T-helper 17 cell (primary cell): Measurements from ENCODE around the gene CDK14. TPM values are rescaled to one million over a fixed set of nuclear protein-coding genes. Genes with fewer than 3 reads are reported as not detected.

ENCODE experiments used
- ATAC-seq: fragments of 150-1000 bp; cut with Tn5 transposase; 2 replicates; pipeline ENCODE4 v1.10.0; 2021; ENCODE audit warnings: mild to moderate bottlenecking, moderate library complexity
- DNase-seq, 3 donors: peaks; one replicate each; pipeline versions ENCODE4 v3.0.0 to v3.0.0-alpha.2; 2020 to 2021
- H3K9me3 ChIP-seq: one replicate; pipeline ENCODE4 v1.7.0; 2013; ENCODE audit warnings: low read length, mild to moderate bottlenecking; ENCODE audit not compliant: control insufficient read depth, poor library complexity, severe bottlenecking
- H3K27ac Mint-ChIP-seq: one replicate; pipeline ENCODE4 v1.8.0; 2022; ENCODE audit warnings: mild to moderate bottlenecking, moderate library complexity, mixed read lengths
- H3K27me3 Mint-ChIP-seq: one replicate; pipeline ENCODE4 v1.8.0; 2022; ENCODE audit warnings: mixed read lengths
- H3K36me3 Mint-ChIP-seq: one replicate; pipeline ENCODE4 v1.8.0; 2022; ENCODE audit warnings: low read depth, mixed read lengths
- H3K4me1 Mint-ChIP-seq: one replicate; pipeline ENCODE4 v1.8.0; 2022; ENCODE audit warnings: mild to moderate bottlenecking, mixed read lengths
- H3K4me3 Mint-ChIP-seq: one replicate; pipeline ENCODE4 v1.8.0; 2022; ENCODE audit warnings: mild to moderate bottlenecking, moderate library complexity, mixed read lengths
- total RNA-seq, 4 donors: library from RNA in 2 of 4; stranded (reverse) in 2 of 4; gene quantifications; one replicate each; pipeline ENCODE4 v1.2.3 and lab custom pipeline; 2022 to 2026

CDK14 gene
- total RNA-seq, 2 donors from 2014 or later: 1.7 to 4.6 TPM

- H3K4me3 Mint-ChIP-seq: no peak overlapping the region
- H3K9me3 ChIP-seq: no peaks in the 10 kb centered on the region
- no peak overlapping the region for H3K27ac Mint-ChIP-seq
- no peaks in the 10 kb centered on the region for H3K36me3 Mint-ChIP-seq
- H3K4me1 Mint-ChIP-seq: no peaks in the 10 kb centered on the region
- DNase-seq (no peak), ATAC-seq (no peak)
- no peaks in the 10 kb centered on the region for H3K27me3 Mint-ChIP-seq
Measured at GRCh38 chr7:90933984-90934383, 337.9 kb downstream of the CDK14 start.

GRCh38 chr7:90938371-90938770 lies 342.2 kb downstream of the CDK14 start:
- no peak overlapping the region for H3K4me3 Mint-ChIP-seq
- DNase-seq: no peak
- H3K9me3 ChIP-seq: no peaks in the 10 kb centered on the region
- no peak overlapping the region for H3K27ac Mint-ChIP-seq
- H3K36me3 Mint-ChIP-seq: no peaks in the 10 kb centered on the region
- no peaks in the 10 kb centered on the region for H3K27me3 Mint-ChIP-seq
- no peak for ATAC-seq
- H3K4me1 Mint-ChIP-seq: no peaks in the 10 kb centered on the region

GRCh38 chr7:90939666-90940065 lies 343.5 kb downstream of the CDK14 start:
- H3K4me3 Mint-ChIP-seq: no peak overlapping the region
- no peak overlapping the region for H3K27ac Mint-ChIP-seq
- DNase-seq (no peak), ATAC-seq (no peak)
- no peaks in the 10 kb centered on the region for H3K4me1 Mint-ChIP-seq
- no peaks in the 10 kb centered on the region for H3K36me3 Mint-ChIP-seq
- H3K9me3 ChIP-seq: no peaks in the 10 kb centered on the region
- H3K27me3 Mint-ChIP-seq: no peaks in the 10 kb centered on the region

GRCh38 chr7:90944021-90944420 lies 347.9 kb downstream of the CDK14 start:
- DNase-seq (no peak), ATAC-seq (no peak)
- H3K4me1 Mint-ChIP-seq: no peaks in the 10 kb centered on the region
- no peak overlapping the region for H3K4me3 Mint-ChIP-seq
- H3K36me3 Mint-ChIP-seq: no peaks in the 10 kb centered on the region
- no peaks in the 10 kb centered on the region for H3K27me3 Mint-ChIP-seq
- no peaks in the 10 kb centered on the region for H3K9me3 ChIP-seq
- no peak overlapping the region for H3K27ac Mint-ChIP-seq

GRCh38 chr7:90945104-90945787 lies 349.1 kb downstream of the CDK14 start:
- DNase-seq: no peak
- Mint-ChIP-seq H3K36me3 (no peaks in the 10 kb centered on the region), H3K4me1 (no peaks in the 10 kb centered on the region), H3K27ac (no peak overlapping the region), H3K27me3 (no peaks in the 10 kb centered on the region), H3K4me3 (no peak overlapping the region)
- no peak for ATAC-seq
- no peaks in the 10 kb centered on the region for H3K9me3 ChIP-seq

- H3K9me3 ChIP-seq: no peaks in the 10 kb centered on the region
- ATAC-seq (no peak), DNase-seq (no peak)
- Mint-ChIP-seq H3K36me3 (no peaks in the 10 kb centered on the region), H3K4me3 (no peak overlapping the region), H3K27me3 (no peaks in the 10 kb centered on the region), H3K4me1 (no peaks in the 10 kb centered on the region), H3K27ac (no peak overlapping the region)
Measured at GRCh38 chr7:90946730-90947501, 350.8 kb downstream of the CDK14 start.

DNA sequence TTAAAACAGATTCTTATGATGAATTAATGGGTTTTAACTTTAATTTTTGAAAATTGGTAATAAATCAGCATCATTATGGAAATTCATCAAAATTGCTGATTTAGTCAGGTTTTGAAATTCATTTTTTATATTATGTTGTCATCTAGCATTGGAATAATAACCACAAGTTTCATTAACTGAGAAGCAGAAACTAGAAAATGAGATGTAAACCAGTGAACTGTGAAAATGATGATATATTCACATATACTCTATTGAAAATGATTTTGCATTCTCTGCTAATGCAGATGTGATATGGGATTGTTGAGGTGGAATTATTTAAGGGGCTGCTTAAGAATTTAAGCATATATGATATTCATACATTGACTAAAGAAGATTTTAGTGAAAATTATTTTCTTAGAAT lies 352.0 kb downstream of the CDK14 start:
- DNase-seq (no peak), ATAC-seq (no peak)
- no peak overlapping the region for H3K27ac Mint-ChIP-seq
- no peaks in the 10 kb centered on the region for H3K9me3 ChIP-seq
- H3K4me3 Mint-ChIP-seq: no peak overlapping the region
- no peaks in the 10 kb centered on the region for H3K4me1 Mint-ChIP-seq
- H3K36me3 Mint-ChIP-seq: no peaks in the 10 kb centered on the region
- H3K27me3 Mint-ChIP-seq: no peaks in the 10 kb centered on the region

- H3K9me3 ChIP-seq: no peaks in the 10 kb centered on the region
- H3K4me3 Mint-ChIP-seq: no peak overlapping the region
- no peaks in the 10 kb centered on the region for H3K36me3 Mint-ChIP-seq
- no peaks in the 10 kb centered on the region for H3K27me3 Mint-ChIP-seq
- ATAC-seq (no peak), DNase-seq (no peak)
- H3K27ac Mint-ChIP-seq: no peak overlapping the region
- no peaks in the 10 kb centered on the region for H3K4me1 Mint-ChIP-seq
Measured at GRCh38 chr7:90951229-90951628, 355.1 kb downstream of the CDK14 start.

DNA sequence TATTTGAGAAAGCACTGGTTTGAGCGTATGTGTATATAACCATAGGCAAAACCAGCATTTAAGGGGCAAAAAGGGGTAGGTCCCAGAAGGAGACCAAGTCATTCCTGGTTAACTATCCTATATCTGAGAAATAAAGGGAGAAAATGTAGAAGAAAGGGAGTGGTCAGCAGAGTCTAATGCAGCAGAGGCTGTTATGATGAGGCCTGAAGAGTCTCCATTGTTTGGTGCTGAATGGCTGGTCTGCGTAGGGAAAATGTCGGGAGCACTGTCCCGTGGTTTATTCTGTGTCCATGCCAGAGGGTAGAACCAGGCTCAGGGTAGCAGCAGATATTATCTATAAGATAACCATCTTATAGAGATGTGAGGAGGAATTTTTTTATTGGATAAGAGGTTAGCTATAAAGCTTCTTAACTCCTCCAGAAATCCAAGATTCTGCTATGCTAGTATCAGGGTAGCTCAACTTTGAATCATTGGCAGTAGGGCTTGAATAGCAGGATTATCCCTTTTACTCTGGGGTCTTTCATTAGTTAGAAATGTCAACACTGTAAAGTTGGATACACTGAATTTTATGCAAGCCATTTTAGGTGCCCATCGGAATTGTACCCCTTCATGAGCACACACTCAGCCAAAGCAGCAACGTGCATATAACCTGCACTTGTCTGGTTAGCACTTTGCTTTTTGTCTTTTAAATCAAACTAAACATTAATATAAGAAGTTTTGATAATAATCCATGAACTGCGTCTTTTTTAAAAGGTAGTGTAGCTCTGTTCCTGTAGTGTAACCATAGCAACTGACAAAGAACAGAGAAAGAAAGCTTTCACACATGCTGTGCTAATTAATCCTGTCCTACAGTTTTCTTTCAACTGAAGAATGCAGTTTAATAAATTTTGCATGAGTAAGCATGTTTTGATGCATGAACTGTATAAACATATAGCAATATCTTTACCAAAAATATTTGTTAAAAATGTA lies 356.1 kb downstream of the CDK14 start:
- no peak for DNase-seq
- Mint-ChIP-seq H3K27me3 (no peaks in the 10 kb centered on the region), H3K4me3 (no peak overlapping the region), H3K4me1 (no peaks in the 10 kb centered on the region), H3K27ac (no peak overlapping the region), H3K36me3 (no peaks in the 10 kb centered on the region)
- H3K9me3 ChIP-seq: no peaks in the 10 kb centered on the region
- ATAC-seq: no peak

DNA sequence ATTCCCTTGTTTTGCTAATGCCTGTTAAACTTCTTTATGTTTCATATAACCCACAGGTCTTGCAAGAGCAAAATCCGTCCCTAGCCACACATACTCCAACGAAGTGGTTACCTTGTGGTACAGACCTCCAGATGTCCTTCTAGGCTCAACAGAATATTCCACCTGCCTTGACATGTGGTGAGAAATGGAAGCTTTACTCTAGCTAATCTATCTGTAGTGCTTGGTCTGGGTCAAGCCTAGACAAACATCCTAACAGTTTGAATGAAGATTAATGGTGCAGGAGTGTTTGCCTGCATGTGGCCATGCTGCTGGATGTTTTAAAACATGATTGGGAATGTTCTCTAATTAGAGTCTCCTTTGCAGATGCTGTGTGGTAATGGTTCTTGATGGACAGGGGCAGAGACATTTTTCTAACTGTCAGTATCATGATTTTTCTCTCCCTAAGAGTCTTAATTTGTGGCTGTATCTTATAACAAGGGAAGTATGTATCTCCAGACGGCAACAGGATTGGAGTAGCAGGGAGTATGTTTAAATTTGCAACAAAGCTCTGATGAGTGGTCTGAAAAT lies 359.6 kb downstream of the CDK14 start:
- DNase-seq (no peak), ATAC-seq (no peak)
- Mint-ChIP-seq H3K36me3 (no peaks in the 10 kb centered on the region), H3K4me1 (no peaks in the 10 kb centered on the region), H3K27ac (no peak overlapping the region), H3K4me3 (no peak overlapping the region), H3K27me3 (no peaks in the 10 kb centered on the region)
- H3K9me3 ChIP-seq: no peaks in the 10 kb centered on the region

GRCh38 chr7:90957883-90958282 lies 361.8 kb downstream of the CDK14 start:
- DNase-seq (no peak), ATAC-seq (no peak)
- Mint-ChIP-seq H3K27ac (no peak overlapping the region), H3K4me3 (no peak overlapping the region), H3K4me1 (no peaks in the 10 kb centered on the region), H3K36me3 (no peaks in the 10 kb centered on the region), H3K27me3 (no peaks in the 10 kb centered on the region)
- H3K9me3 ChIP-seq: no peaks in the 10 kb centered on the region

GRCh38 chr7:90958647-90959046 lies 362.5 kb downstream of the CDK14 start:
- H3K36me3 Mint-ChIP-seq: no peaks in the 10 kb centered on the region
- ATAC-seq (no peak), DNase-seq (no peak)
- H3K27ac Mint-ChIP-seq: no peak overlapping the region
- H3K4me3 Mint-ChIP-seq: no peak overlapping the region
- H3K27me3 Mint-ChIP-seq: no peaks in the 10 kb centered on the region
- H3K9me3 ChIP-seq: no peaks in the 10 kb centered on the region
- no peaks in the 10 kb centered on the region for H3K4me1 Mint-ChIP-seq
